Mesenteric fat pad (tissue), 1 donor: Measurements from ENCODE around the gene PCDHGA7. TPM values are rescaled to one million over a fixed set of nuclear protein-coding genes. Genes with fewer than 3 reads are reported as not detected.
"Not testable (repeated sequence)": the region's sequence is repeated elsewhere in the genome, so short reads cannot be mapped to it uniquely, and the experiment has no call there.

Experiments used
- DNase-seq: peaks from one replicate; pipeline ENCODE4 v3.0.0-alpha.2; 2020; ENCODE audit warnings: low spot score
- total RNA-seq: library from RNA; stranded (reverse); fragmentation: NEBNext Ultra II Directional; extraction: Animal tissue kit (Norgen Biotek cat#: 25700); gene quantifications from one replicate; pipeline ENCODE4 v1.2.1, GENCODE V29; 2021
- donor health status: DM: yes; HTN: yes; CAD: no.

PCDHGA7 gene
- total RNA-seq, 1 donor from 2014 or later, result 1.9 TPM

DNA sequence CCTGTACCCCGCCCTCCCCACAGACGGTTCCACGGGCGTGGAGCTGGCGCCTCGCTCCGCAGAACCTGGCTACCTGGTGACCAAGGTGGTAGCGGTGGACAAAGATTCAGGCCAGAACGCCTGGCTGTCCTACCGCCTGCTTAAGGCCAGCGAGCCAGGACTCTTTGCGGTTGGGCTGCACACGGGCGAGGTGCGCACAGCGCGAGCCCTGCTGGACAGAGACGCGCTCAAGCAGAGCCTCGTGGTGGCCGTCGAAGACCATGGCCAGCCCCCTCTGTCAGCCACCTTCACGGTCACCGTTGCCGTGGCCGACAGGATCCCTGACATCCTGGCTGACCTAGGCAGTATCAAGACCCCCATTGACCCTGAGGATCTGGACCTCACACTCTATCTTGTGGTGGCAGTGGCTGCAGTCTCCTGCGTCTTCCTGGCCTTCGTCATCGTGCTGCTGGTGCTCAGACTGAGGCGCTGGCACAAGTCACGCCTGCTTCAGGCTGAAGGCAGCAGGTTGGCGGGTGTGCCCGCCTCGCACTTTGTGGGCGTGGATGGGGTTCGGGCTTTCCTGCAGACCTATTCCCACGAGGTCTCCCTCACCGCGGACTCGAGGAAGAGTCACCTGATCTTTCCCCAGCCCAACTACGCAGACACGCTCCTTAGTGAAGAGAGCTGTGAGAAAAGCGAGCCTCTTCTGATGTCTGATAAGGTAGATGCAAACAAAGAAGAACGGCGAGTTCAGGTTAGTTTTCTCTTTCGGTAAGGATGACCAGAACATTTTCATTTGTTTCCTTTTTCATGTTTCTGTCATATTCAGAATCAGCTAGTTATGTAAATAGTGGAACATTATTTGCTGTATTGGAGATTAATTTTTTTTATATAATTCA is 16.3 kb upstream of the PCDHGA7 start:
- peak; percentile 62 for DNase-seq

DNA sequence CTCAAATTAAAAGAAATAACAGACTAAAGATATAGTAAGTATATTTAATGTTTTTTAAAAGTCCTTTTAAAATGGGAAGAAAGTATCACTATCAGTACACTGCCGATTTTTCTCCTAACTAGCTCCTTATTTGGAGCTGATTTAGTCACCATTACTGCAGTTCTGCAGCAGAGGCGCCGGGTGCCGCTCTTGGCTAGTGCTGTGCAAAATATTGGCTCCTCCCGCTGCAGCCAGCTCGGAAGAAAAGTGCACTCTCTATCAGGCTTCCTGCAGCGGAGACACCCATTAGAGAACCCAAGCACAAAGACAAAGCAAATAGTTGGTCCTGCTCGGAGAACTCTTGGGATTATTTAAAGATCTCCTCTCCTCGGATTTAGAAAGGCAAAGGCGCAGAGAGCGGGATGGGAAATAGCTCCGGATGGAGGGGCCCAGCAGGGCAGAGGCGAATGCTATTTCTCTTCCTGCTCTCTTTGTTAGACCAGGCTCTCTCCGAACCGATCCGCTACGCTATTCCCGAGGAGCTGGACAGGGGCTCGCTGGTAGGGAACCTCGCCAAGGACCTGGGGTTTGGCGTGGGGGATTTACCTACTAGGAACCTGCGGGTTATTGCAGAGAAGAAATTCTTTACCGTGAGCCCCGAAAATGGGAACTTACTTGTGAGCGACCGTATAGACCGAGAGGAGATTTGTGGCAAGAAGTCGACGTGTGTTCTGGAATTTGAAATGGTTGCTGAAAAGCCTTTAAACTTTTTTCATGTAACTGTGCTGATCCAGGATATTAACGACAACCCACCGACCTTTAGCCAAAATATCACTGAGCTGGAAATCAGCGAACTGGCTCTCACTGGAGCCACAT is 12.3 kb upstream of the PCDHGA7 start, which contains the start of gene PCDHGB3:
Gene PCDHGB3 (plus strand): TSS at position 249 of the 855 bp plus-strand sequence. CDS start 153 bp downstream, at position 402.
- DNase-seq, result peak; percentile 67

DNA sequence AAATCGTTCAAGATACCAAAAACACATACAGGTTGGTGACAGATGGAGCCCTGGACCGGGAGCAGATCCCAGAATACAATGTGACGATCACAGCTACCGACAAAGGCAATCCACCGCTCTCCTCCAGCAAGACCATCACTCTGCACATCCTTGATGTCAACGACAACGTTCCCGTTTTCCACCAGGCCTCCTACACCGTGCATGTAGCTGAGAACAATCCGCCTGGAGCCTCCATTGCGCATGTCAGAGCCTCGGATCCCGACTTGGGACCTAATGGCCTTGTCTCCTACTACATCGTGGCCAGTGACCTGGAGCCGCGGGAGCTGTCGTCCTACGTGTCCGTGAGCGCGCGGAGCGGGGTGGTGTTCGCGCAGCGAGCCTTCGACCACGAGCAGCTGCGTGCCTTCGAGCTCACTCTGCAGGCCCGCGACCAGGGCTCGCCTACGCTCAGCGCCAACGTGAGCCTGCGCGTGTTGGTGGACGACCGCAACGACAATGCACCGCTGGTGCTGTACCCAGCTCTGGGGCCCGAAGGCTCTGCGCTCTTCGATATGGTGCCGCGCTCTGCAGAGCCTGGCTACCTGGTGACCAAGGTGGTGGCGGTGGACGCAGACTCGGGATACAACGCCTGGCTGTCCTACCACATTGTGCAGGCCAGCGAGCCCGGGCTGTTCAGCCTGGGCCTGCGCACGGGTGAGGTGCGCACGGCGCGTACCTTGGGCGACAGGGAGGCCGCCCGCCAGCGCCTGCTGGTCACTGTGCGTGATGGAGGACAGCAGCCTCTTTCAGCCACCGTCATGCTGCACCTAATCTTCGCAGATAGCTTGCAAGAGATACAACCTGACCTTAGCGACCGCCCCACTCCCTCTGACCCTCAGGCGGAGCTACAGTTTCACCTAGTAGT is 10.7 kb upstream of the PCDHGA7 start:
- no peak for DNase-seq

DNA sequence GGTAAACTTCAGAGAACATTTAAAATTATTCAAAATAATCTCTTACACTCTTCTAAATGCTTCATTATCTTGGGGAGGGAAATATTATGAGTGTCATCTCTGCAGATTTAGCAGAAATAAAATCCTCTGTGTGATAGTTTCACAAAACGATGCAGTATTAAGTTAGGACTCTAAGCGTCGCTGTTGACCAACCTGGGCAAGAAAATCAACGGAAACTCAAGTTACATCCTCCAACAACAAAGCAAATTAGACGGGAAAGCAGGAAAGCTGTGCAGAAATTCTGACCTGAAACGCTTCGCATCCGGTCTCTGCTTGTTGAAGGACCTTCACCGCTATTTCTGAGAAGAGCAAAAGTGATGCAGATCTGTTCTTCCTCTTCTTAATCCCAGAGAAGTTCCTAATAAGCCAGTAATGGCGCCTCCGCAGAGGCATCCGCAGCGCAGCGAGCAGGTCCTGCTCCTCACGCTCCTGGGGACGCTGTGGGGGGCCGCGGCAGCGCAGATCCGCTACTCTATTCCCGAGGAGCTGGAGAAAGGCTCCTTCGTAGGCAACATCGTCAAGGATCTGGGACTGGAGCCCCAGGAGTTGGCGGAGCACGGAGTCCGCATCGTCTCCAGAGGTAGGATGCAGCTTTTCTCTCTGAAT is 8.7 kb upstream of the PCDHGA7 start, which contains the start of gene PCDHGA6:
Gene PCDHGA6 (plus strand): TSS at position 219 of the 645 bp plus-strand sequence. CDS start 193 bp downstream, at position 412.
- peak; percentile 67 for DNase-seq

DNA sequence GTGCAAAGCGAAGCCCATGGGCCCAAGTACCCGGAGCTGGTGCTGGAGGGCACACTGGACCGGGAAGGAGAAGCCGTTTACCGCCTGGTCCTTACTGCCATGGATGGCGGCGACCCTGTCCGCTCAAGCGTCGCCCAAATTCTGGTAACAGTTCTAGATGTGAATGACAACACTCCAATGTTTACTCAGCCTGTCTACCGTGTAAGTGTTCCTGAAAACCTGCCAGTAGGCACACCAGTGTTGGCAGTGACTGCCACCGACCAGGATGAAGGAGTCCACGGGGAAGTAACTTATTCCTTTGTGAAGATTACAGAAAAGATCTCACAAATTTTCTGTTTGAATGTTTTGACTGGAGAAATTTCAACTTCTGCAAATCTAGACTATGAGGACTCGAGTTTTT is 7.9 kb upstream of the PCDHGA7 start:
- no peak for DNase-seq

DNA sequence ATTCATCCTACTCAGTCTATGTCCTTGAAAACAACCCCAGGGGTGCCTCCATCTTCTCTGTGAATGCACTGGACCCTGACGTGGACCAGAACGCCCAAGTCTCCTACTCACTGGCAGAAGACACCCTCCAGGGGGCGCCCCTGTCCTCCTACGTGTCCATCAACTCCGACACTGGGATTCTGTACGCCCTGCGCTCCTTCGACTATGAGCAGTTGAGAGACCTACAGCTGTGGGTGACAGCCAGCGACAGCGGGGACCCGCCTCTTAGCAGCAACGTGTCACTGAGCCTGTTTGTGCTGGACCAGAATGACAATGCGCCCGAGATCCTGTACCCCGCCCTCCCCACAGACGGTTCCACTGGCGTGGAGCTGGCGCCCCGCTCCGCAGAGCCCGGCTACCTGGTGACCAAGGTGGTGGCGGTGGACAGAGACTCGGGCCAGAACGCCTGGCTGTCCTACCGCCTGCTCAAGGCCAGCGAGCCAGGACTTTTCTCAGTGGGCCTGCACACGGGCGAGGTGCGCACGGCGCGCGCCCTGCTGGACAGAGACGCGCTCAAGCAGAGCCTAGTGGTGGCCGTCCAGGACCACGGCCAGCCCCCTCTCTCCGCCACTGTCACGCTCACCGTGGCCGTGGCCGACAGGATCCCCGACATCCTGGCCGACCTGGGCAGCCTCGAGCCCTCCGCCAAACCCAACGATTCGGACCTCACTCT is 6.9 kb upstream of the PCDHGA7 start:
- peak; percentile 72 for DNase-seq

DNA sequence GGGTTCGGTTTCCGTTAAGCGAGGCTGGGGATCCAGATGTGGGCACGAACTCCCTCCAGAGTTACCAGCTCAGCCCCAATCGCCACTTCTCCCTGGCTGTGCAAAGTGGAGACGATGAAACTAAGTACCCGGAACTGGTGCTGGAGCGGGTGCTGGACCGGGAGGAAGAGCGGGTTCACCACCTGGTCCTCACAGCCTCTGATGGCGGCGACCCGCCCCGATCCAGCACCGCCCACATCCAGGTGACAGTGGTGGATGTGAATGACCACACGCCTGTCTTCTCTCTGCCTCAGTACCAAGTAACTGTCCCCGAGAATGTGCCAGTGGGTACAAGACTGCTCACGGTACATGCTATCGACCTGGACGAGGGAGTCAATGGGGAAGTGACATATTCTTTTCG is 803 bp downstream of the PCDHGA7 start:
- no peak for DNase-seq

DNA sequence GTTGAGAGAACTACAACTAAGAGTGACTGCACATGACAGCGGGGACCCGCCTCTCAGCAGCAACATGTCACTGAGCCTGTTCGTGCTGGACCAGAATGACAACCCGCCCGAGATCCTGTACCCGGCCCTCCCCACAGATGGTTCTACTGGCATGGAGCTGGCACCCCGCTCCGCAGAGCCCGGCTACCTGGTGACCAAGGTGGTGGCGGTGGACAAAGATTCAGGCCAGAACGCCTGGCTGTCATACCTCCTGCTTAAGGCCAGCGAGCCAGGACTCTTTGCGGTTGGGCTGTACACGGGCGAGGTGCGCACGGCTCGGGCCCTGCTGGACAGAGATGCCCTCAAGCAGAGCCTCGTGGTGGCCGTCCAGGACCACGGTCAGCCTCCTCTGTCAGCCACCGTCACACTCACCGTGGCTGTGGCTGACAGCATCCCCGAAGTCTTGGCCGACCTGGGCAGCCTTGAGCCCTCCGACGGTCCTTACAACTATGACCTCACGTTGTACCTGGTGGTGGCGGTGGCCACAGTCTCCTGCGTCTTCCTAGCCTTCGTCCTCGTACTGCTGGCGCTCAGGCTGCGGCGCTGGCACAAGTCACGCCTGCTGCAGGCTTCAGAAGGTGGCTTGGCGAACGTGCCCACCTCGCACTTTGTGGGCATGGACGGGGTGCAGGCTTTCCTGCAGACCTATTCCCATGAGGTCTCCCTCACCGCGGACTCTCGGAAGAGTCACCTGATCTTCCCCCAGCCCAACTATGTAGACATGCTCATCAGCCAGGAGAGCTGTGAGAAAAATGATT is 2.1 kb downstream of the PCDHGA7 start:
- no peak for DNase-seq

DNA sequence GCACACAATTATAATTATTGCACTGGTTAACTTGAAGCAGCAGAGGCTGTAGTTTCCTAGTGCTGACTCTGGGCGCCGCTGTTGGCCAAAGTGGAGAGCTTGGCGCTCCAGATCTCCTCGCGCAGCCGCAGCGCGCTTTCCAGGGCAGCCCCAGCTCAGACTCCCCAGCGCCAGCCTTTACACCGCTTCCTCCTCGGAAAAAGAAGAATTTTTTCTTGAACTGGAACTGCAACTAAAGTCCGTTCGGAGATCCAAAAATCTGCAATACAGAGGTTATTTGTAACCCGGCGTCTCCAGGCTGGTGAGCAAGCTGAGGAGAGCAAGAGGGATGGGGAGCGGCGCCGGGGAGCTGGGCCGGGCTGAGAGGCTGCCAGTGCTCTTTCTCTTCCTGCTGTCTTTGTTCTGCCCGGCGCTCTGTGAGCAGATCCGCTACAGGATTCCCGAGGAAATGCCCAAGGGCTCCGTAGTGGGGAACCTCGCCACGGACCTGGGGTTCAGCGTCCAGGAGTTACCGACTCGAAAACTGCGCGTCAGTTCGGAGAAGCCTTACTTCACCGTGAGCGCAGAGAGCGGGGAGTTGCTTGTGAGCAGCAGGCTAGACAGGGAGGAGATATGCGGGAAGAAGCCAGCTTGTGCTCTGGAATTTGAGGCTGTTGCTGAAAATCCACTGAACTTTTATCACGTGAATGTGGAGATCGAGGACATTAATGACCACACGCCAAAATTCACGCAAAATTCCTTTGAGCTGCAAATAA is 5.2 kb downstream of the PCDHGA7 start, which contains the start of gene PCDHGB4:
Gene PCDHGB4 (plus strand): TSS at position 142 of the 755 bp plus-strand sequence. CDS start 187 bp downstream, at position 329.
- DNase-seq, result not testable (repeated sequence)

DNA sequence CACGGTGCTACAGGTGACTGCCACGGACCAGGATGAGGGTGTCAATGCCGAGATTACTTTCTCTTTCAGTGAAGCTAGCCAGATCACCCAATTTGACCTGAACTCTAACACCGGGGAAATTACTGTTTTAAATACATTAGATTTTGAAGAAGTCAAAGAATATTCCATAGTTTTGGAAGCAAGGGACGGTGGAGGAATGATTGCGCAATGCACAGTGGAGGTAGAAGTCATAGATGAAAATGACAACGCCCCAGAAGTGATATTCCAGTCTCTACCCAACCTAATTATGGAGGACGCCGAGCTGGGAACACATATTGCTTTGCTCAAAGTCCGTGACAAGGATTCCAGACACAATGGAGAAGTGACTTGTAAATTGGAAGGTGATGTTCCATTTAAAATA is 6.1 kb downstream of the PCDHGA7 start:
- DNase-seq, result no peak

DNA sequence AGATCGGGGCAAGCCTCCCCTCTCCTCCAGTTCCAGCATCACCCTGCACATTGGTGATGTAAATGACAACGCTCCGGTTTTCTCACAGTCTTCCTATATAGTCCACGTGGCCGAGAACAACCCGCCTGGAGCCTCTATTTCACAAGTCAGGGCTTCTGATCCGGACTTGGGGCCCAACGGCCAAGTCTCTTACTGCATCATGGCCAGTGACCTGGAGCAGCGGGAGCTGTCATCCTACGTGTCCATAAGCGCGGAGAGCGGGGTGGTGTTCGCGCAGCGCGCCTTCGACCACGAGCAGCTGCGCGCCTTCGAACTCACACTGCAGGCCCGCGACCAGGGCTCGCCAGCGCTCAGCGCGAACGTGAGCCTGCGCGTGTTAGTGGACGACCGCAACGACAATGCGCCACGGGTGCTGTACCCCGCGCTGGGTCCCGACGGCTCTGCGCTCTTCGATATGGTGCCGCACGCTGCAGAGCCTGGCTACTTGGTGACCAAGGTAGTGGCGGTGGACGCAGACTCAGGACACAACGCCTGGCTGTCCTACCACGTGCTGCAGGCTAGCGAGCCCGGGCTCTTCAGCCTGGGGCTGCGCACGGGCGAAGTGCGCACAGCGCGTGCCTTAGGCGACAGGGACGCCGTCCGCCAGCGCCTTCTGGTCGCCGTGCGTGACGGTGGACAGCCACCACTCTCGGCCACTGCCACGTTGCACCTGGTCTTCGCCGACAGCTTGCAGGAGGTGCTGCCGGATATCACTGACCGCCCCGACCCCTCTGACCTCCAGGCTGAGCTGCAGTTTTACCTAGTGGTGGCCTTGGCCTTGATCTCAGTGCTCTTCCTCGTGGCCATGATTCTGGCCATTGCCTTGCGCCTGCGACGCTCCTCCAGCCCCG is 6.9 kb downstream of the PCDHGA7 start:
- no peak for DNase-seq

DNA sequence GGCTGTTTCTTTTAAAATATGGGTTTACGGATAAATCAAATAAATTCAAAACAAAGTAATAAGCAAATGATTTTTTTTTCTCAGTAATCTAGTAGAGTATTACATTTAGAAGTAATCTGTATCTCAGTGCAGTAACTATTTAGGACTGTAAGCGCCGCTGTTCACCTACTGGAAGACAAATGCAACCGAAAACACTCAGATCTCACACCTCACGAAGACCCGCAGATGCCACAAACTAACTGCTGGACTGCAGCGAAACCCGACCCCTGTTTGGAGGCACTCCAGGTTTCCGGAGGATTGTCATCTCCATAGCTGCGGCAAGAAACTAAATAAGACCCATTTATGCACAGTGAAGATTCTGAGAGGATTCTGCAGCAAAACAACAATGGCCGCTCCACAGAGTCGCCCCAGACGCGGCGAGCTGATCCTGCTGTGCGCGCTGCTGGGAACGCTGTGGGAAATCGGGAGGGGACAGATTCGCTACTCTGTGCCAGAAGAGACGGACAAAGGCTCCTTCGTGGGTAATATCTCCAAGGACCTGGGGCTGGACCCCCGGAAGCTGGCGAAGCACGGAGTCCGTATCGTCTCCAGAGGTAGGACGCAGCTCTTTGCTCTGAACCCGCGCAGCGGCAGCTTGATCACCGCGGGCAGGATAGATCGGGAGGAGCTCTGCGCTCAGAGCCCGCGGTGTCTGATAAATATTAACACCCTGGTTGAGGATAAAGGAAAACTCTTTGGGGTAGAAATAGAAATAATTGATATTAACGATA is 10.1 kb downstream of the PCDHGA7 start, which contains the start of gene PCDHGA8:
Gene PCDHGA8 (plus strand): TSS at position 205 of the 770 bp plus-strand sequence. CDS start 181 bp downstream, at position 386.
- no peak for DNase-seq

DNA sequence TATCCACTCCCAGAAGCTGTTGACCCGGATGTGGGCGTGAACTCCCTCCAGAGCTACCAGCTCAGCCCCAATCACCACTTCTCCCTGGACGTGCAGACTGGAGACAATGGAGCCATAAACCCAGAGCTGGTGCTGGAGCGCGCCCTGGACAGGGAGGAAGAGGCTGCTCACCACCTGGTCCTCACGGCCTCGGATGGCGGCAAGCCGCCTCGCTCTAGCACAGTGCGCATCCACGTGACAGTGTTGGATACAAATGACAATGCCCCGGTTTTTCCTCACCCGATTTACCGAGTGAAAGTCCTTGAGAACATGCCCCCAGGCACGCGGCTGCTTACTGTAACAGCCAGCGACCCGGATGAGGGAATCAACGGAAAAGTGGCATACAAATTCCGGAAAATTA is 10.7 kb downstream of the PCDHGA7 start:
- DNase-seq, result no peak

DNA sequence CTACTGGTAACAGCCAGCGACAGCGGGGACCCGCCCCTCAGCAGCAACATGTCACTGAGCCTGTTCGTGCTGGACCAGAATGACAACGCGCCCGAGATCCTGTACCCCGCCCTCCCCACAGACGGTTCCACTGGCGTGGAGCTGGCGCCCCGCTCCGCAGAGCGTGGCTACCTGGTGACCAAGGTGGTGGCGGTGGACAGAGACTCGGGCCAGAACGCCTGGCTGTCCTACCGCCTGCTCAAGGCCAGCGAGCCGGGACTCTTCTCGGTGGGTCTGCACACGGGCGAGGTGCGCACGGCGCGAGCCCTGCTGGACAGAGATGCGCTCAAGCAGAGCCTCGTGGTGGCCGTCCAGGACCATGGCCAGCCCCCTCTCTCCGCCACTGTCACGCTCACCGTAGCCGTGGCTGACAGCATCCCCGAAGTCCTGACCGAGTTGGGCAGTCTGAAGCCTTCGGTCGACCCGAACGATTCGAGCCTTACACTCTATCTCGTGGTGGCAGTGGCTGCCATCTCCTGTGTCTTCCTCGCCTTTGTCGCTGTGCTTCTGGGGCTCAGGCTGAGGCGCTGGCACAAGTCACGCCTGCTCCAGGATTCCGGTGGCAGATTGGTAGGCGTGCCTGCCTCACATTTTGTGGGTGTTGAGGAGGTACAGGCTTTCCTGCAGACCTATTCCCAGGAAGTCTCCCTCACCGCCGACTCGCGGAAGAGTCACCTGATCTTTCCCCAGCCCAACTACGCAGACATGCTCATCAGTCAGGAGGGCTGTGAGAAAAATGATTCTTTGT is 12.1 kb downstream of the PCDHGA7 start:
- DNase-seq, result not testable (repeated sequence)
